ENCODE data around the gene OSBPL1A. TPM values are rescaled to one million over a fixed set of nuclear protein-coding genes. Genes with fewer than 3 reads are reported as not detected.

The OSBPL1A gene
- total and polyA plus RNA-seq, 2 experiments from 2014 or later: 24.6 to 31.3 TPM

DNA sequence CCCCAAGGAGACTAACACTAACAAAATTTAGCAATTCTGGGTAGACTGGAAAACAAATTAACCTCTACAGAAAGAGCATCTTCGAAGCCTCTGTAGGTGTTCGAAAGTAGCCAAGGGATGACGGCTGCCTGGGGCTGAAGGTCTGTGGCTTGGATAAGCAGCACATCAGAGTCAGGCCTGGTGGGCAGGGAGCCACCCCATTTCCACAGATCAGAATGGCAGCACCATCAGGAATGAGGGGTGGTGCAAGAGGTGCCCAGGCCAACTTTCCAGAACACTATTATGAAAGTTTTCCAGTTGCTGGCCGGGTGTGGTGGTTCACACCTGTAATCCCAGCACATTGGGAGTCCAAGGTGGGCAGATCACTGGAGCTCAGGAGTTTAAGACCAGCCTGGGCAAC is 200.9 kb downstream of the OSBPL1A start:
- Histone ChIP-seq H3K9me3 (ENCODE audit: low read depth) (no peaks in the 10 kb centered on the region), H2AFZ (no peak overlapping the region), H3K27me3 (no peaks in the 10 kb centered on the region), H3K4me2 (no peak overlapping the region), H3K36me3 (replicated peaks; ENCODE audit: insufficient read depth, low read depth) (no peaks in the 10 kb centered on the region), H4K20me1 (ENCODE audit: insufficient read depth, poor library complexity, severe bottlenecking) (no peaks in the 10 kb centered on the region), H3K9me2 (replicated peaks; ENCODE audit: insufficient read depth) (no peaks in the 10 kb centered on the region), H3K4me1 (ENCODE audit: insufficient read depth) (no peaks in the 10 kb centered on the region), H3K27ac (no peak overlapping the region), H3K4me3 (no peak overlapping the region), H3K79me2 (no peaks in the 10 kb centered on the region)
- 97% methylated on average over 4 of the region's 4 CpGs for WGBS (ENCODE audit: low lambda C conversion rate, missing lambda C conversion rate)
- DNase-seq (ENCODE audit: low spot score): no peak
- TF ChIP-seq EZH2phosphoT487 (IDR thresholded peaks at IDR 0.05; ENCODE audit: low read depth, severe bottlenecking, unreplicated experiment): no peak
- no peak for TF ChIP-seq EZH2 (IDR thresholded peaks at IDR 0.05; ENCODE audit: borderline replicate concordance)
- TF ChIP-seq, protein P1, sequence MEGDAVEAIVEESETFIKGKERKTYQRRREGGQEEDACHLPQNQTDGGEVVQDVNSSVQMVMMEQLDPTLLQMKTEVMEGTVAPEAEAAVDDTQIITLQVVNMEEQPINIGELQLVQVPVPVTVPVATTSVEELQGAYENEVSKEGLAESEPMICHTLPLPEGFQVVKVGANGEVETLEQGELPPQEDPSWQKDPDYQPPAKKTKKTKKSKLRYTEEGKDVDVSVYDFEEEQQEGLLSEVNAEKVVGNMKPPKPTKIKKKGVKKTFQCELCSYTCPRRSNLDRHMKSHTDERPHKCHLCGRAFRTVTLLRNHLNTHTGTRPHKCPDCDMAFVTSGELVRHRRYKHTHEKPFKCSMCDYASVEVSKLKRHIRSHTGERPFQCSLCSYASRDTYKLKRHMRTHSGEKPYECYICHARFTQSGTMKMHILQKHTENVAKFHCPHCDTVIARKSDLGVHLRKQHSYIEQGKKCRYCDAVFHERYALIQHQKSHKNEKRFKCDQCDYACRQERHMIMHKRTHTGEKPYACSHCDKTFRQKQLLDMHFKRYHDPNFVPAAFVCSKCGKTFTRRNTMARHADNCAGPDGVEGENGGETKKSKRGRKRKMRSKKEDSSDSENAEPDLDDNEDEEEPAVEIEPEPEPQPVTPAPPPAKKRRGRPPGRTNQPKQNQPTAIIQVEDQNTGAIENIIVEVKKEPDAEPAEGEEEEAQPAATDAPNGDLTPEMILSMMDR (IDR thresholded peaks at IDR 0.05; ENCODE audit: poor library complexity): no peak

DNA sequence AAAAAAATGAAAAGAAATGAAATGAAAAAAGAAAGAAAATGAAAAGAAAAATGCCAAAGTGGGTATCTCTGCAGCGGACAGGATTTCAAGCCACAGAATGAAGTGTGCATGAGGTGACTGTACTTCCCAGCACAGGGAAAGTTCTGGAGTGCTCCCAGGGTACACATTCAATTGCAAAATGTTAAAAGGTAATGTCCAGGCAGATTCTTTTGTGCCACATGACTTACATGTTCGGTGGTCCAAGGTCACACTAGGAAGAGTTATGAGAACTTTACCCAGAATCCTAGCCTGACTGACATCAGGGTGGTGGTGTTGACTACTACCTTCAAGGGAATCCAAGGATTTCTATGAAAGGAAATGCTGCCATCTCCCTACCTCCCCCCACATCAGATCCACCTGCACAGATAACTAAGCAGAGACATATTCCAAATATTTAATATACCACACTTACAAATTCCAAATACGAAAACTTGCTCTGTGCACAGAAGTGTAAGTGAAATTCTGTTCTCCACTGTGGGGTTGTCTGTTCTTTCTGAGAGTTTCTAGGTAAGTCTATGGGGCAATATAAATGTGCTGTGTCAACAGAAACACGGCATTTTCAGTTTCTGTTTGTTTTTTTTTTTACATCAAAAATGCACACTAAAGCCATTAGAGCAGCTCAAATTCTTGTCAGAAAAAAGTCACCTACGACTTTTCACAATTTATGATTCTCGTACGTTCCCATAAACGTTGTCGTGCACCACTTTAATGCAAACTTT is 202.1 kb downstream of the OSBPL1A start:
- no peaks in the 10 kb centered on the region for H3K9me3 ChIP-seq (ENCODE audit: low read depth)
- H2AFZ ChIP-seq: no peak overlapping the region
- peak; percentile 12 for DNase-seq (ENCODE audit: low spot score)
- no peak overlapping the region for H3K4me3 ChIP-seq
- no peaks in the 10 kb centered on the region for H4K20me1 ChIP-seq (ENCODE audit: insufficient read depth, poor library complexity, severe bottlenecking)
- H3K4me2 ChIP-seq: no peak overlapping the region
- WGBS (ENCODE audit: low lambda C conversion rate, missing lambda C conversion rate): 87% methylated on average over 9 of the region's 9 CpGs
- H3K36me3 ChIP-seq (replicated peaks; ENCODE audit: insufficient read depth, low read depth): no peaks in the 10 kb centered on the region
- no peaks in the 10 kb centered on the region for H3K27me3 ChIP-seq
- no peaks in the 10 kb centered on the region for H3K4me1 ChIP-seq (ENCODE audit: insufficient read depth)
- no peak for TF ChIP-seq EZH2phosphoT487 (IDR thresholded peaks at IDR 0.05; ENCODE audit: low read depth, severe bottlenecking, unreplicated experiment)
- TF ChIP-seq EZH2 (IDR thresholded peaks at IDR 0.05; ENCODE audit: borderline replicate concordance): no peak
- TF ChIP-seq, protein P1 (IDR thresholded peaks at IDR 0.05; ENCODE audit: poor library complexity): no peak
- H3K9me2 ChIP-seq (replicated peaks; ENCODE audit: insufficient read depth): no peaks in the 10 kb centered on the region
- no peak overlapping the region for H3K27ac ChIP-seq
- no peaks in the 10 kb centered on the region for H3K79me2 ChIP-seq

DNA sequence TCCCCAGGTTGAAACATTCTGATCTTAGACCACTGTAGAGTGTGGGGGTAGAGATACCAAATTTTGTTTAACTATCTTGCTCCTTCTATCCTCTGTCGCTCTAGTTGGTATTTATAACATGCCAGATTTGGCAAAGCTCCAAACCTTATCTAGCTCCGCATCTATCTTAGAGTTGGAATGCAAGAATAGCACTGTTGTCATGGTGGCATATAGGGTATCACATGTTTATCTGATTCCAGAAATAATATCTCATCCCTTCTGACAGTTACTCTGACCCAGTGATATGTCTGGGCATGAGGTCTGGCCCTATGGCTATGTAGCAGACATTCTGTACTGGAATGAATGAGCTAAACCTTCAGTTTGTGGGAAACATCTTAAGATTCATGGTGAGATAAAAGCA is 207.0 kb downstream of the OSBPL1A start:
- no peaks in the 10 kb centered on the region for H3K27me3 ChIP-seq
- H4K20me1 ChIP-seq (ENCODE audit: insufficient read depth, poor library complexity, severe bottlenecking): no peaks in the 10 kb centered on the region
- H3K9me3 ChIP-seq (ENCODE audit: low read depth): no peaks in the 10 kb centered on the region
- no peak for DNase-seq (ENCODE audit: low spot score)
- no peak overlapping the region for H3K4me2 ChIP-seq
- TF ChIP-seq EZH2phosphoT487 (IDR thresholded peaks at IDR 0.05; ENCODE audit: low read depth, severe bottlenecking, unreplicated experiment): no peak
- TF ChIP-seq EZH2 (IDR thresholded peaks at IDR 0.05; ENCODE audit: borderline replicate concordance): no peak
- TF ChIP-seq, protein P1 (IDR thresholded peaks at IDR 0.05; ENCODE audit: poor library complexity): no peak
- H3K36me3 ChIP-seq (replicated peaks; ENCODE audit: insufficient read depth, low read depth): no peaks in the 10 kb centered on the region
- H3K9me2 ChIP-seq (replicated peaks; ENCODE audit: insufficient read depth): no peaks in the 10 kb centered on the region
- no peaks in the 10 kb centered on the region for H3K79me2 ChIP-seq
- no peaks in the 10 kb centered on the region for H3K4me1 ChIP-seq (ENCODE audit: insufficient read depth)
- H3K27ac ChIP-seq: no peak overlapping the region
- no peak overlapping the region for H2AFZ ChIP-seq
- H3K4me3 ChIP-seq: no peak overlapping the region
- WGBS (ENCODE audit: low lambda C conversion rate, missing lambda C conversion rate): 34% methylated on average over 2 of the region's 2 CpGs
